HG03571 (cell line): ENCODE results near the gene FAM50B.

Source experiments
- ATAC-seq: cut with Tn5 transposase; IDR thresholded peaks from one replicate; pipeline ENCODE4 v1.9.1; 2021; ENCODE audit not compliant: unreplicated experiment

Gene FAM50B, protein sequence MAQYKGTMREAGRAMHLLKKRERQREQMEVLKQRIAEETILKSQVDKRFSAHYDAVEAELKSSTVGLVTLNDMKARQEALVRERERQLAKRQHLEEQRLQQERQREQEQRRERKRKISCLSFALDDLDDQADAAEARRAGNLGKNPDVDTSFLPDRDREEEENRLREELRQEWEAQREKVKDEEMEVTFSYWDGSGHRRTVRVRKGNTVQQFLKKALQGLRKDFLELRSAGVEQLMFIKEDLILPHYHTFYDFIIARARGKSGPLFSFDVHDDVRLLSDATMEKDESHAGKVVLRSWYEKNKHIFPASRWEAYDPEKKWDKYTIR

DNA sequence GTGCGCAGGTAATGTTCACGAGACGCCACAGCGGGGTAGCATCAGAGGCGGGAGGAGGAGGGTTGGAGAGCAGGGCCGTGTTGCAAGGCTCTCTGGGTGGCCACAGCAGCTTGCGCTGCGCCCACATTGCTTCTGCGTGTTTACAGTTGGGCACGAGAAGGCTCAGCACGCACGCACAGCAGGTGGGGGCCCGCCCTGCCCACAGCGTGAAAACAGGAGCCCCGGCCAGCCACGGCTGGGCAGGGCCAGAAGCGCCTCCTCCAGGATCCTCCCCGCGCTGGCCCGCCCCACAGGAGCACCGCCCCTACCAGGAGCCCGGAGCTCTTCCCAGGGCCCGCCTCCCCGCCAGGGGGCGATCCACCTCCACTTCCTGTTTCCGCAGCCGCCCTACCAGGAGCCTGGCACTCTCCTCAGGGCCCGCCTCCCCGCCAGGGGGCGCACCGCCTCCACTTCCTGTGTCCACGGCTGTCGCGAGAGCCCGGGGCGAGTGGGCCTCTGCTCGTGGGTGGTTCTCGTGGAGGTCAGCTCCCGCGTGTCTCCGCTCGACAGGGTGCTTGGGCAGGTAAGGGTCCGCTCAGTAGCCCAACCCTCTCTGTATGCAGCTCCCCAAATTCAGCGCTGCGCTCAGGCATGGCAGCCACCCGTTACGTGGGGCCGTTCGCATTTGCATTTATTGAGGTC lies at the start of gene FAM50B:
FAM50B (plus strand) TSS at position 449 of the 681 bp plus-strand sequence. CDS start 439 bp downstream, outside the sequence.
- ATAC-seq: peak; percentile 96

DNA sequence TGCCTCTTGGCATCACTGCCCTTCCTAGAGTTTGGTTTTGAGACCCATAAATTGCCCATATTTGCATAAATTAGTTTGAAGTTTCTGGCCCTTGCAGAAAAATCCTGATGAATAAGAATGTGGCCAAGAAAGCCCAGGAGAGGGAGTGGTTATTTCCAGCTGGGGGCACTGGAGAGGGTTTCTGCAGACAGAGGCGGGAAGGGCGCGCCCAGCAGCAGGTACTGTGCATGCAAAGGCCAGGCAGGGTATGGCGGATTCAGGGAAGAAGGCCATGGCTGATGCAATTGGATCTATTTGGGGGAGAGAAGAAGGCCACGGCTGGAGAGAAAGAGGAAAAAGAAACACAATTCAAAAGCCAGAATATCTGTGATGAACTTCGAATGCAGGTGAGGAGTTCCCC lies 49.5 kb upstream of the FAM50B start:
- ATAC-seq: no peak

DNA sequence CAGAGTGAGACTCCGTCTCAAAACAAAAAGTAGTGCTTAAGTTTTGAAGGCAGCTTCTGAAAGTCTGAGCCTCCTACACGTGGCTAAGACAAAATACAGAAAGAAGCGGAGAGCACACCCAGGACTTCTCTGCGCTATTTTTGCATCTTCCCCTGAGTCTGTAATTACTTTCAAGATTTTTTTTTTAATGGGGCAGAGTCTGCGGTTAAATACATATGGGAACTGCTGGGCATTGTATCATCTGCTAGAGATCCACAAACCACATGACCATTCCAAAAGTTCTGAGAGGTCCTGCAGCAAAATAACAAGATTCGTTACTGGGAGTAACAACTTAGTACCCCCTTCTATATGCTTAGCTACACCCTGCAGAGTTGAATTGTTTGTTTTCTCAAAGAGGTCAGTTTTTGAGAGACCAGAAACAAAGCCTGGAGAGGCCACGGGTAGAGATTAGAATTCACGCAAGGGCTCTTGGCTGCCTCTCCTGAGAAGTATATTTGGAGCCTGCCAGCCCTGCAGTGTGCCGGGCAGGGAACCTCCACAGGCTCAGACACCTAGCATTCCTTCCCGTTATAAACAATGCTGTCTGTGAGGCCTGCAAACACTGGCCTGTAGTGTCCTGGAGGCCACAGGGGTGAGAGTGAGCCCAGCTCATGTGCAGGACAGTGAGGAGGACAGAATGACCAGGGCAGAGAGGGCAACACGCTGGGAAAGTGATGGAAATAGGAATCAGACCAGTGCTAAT lies 48.2 kb upstream of the FAM50B start:
- ATAC-seq: no peak

DNA sequence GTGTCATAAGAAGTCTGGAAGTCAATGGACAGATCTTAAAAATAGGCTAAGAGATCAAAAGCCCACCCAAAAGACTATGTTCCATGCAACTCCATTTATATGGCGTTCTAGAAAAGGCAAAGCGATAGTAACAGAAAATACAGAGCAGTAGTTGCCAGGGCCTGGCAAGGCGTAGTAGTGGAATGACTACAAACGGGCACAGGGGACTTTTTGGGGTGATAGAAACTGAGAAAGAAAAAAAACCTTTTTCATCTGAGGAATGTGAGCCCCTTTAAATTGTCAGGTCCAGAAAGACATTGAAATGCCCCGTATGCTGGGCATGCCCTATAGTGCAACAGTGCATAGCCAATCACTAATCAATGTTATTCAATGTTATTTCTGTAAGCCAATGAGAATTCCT lies 47.2 kb upstream of the FAM50B start:
- no peak for ATAC-seq

DNA sequence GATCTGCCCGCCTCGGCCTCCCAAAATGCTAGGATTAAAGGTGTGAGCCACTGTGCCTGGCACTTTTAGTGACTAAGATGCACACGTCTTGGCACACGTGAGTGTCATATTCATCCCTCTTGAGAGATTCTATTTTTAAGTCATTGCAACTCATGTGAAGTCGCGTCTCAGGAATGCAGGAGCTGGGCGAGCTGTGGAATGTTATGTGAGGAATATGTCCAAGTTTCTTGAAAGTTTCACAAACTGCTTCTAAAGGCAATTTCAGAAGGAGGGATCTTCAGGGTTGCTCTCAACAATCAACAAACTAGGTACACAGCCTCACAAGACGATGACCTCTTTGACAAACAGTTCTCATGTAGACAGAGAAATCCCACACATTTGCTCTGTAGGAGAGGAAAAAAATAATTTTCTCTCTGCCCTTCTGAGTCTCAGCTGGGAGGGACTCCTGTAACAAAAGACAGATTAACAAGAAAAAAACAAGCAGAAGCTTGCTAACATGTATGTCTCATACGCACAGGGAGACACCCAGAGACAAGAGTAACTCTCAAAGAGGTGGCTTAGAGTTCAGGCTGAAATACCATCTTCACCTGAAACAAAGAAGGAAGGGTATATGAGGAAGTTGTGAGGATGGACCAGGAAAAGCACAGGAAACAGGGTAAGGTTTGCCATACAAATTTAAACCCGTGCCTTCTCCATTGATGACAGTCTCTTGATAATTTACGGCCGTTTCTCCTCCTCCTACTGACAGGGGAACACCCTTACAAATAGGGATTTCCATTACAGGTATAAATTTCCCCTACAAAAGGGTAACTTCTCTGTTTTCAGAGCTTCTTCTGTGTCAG lies 45.3 kb upstream of the FAM50B start:
- ATAC-seq: no peak

DNA sequence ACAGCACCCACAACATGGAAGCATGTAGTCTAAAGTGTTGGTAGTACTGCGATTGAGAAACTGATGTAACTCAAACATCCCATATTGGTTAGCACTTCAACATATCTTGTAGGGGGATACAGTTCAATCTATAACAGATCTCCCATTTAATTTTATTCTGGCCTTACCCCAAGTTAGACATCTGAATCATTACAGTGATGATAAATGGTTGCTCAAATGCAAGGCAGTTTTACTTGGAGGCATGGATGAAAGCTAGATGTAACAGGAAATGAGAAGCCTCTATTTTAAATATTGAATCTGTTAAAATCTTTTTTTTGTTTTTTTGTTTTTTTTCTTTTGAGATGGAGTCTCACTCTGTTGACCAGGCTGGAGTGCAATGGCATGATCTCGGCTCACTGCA lies 44.2 kb upstream of the FAM50B start:
- no peak for ATAC-seq

DNA sequence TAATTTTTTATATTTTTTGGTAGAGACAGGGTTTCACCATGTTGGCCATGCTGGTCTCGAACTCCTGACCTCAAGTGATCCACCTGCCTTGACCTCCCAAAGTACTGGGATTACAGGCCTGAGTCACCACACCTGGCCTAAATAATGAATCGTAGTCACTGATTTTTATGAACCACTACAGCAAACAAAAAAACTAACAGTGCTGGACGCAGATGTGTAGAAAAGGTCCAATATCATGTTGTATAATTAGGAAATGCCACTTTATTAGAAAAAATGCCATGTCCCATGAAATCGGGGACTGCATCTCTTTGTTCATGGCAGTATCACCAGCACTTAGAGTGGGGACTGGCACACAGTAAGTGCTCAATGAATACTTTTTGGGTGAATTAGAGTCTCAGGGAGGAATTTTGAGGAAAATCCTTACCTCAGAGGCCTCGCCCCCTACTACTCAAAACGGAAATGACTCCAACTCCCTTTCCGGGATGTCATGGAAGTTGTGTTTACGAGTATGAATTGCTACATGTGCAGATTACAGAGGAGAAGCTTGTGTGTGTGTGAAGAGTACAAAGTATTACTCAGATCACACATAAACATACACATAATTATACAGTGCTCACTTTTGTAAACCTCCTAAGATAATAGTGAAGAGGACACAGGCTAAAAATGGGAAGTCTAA lies 43.6 kb upstream of the FAM50B start:
- no peak for ATAC-seq

DNA sequence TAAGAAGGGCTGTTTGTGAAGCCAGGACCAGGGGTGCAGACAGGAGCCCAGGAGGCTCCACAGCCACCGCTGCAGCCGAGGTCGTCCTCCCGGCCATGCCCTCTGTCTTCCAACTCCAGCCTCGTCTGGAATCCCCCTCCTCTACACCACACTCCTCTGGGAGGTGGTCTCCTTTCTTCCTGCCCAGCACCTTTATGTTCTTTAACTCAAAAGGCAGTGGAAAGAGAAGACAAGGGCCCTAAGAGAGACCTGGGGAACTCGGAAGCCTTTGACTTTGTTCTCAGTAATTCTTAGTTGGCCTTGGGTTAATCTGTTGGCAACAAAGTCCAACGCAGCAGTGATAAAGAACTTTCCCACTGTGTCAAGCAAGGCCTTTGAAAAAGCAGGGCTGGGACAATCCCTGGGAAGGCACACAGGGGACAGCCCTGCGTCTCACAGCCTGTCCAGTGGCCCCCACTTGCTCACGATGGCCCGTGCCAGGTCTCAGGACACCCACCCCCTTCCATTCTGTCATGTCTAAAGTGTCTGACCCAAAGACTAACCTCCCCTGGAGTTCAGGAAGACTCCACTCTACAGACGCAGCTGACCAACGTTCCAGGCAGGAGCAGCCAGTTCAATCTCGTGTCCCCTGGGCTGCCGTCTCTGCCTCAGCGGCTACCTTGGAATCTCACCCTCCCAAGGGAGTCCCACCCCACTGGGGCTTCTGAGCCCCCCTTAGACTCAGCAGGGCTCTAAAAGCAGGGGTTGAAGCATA lies 42.8 kb upstream of the FAM50B start:
- ATAC-seq: no peak

DNA sequence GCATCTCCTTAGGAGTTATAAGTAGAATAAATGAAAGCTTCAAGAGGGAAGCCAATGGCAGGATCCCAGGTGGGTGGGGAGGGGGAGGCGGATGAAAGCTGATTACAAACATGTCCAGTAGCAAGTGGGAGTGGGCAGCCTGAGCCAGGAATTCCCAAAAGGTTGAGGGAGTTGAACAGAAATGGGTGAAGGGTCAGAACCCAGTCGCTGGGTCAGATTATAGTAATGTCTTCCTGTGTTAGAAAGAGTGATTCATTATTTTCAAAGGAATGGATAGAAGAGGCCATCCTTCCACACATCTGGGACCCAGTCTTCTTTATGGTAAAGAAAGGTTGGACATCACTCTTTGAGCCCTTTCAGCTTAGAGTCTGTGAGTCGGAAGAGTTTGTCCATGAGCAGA lies 41.0 kb upstream of the FAM50B start:
- ATAC-seq: no peak

DNA sequence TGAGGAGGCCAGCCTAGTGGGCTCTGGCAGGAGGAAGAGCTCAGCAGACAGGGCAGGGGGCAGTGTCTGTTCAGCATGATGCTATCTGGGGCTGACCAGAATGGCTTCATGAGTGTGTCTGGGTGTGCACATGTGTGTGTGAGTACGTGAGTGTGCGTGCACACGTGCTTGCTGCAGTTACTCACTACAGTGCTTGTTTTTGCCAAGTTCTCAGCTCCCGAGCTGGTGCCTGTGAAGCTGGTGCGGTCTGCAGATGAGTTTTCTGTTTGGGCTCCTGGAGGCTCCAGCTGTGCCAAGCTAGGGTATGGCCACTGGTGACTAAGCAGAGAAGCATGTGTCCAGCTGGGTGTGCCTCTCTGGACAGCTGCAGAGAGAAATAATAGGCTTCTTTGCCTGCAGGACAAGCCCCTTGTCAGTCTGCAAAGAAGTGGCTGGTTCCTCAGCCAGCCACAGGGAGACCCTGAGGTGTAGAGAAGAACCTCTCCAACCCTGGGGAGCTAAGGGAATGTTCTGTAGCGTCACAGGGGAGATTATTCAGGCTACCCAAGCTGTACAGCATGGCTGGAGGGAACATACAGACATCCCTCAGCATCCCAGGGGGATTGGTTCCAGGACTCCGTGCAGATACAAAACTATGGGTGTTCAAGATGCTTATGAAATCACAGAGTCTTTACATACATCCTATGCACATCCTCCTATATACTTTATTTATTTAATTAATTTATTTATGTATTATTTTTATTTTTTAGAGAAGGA lies 40.2 kb upstream of the FAM50B start:
- no peak for ATAC-seq

DNA sequence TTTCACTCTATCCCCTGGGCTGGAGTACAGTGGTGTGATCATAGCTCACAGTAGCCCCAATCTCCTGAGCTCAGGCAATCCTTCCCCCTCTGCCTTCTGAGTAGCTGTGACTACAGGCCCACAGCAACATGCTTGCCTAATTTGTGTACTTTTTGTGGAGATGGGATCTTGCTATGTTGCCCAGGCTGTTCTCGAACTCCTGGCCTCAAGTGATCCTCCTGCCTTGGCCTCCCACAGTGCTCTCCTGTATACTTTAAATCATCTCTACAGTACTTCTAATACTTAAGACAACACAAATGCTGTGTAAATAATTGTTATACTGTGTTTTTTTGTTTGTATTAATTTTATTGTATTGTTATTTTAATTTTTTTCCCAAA lies 39.7 kb upstream of the FAM50B start:
- ATAC-seq: no peak

DNA sequence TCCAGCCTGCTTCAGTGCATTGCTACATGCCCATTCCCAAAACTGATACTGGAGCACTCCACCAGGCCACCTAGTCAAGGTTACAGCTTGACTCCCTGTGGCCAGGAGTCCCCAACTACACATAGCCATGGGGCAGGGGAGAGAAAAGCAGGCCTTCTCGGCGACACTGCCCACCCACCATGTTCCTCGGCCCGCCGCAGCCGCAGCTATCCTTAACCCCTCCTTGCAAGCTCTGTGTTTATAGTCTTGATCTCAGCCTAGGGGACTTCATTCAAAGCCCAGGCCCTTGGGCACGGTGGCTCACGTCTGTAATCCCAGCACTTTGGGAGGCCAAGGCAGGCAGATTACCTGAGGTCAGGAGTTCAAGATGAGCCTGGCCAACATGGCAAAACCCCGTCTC lies 39.2 kb upstream of the FAM50B start:
- ATAC-seq: no peak

DNA sequence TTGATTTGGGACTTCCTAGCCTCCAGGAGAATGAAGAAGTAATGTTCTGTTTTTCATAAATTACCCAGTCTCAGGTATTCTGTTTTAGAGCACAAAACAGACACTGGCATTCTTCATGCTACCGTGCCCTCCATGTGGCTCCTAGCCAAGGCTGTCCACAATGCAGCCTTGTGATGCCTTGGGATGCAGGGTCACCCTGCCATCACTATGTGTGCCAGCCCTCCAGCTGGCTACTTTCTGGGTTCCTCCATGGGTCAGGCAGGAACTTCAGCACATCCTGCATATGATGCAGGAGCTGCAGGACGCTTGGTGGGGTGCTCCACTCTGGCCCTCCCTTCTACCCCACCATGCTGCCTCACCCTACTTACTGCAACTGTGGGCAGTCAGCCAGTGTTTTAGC lies 38.0 kb upstream of the FAM50B start:
- no peak for ATAC-seq

DNA sequence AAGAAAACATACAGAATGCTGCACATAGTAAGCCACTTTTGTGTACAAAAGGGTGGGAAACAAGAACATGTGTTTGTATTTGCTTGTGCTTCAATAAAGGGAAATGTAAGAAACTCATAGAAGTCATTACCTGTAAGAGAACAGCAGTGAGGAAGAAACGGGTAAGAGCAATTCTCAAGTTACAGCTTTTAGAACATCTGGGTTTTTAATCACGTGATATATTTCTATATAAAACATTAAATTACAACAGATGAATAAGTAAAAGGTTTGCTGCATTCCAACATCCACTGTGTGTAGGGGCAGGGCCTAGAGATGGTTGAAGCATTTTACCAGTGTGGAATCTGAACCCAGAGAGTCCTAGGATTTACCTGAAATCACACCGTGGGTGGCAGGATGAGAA lies 36.6 kb upstream of the FAM50B start:
- ATAC-seq: no peak

DNA sequence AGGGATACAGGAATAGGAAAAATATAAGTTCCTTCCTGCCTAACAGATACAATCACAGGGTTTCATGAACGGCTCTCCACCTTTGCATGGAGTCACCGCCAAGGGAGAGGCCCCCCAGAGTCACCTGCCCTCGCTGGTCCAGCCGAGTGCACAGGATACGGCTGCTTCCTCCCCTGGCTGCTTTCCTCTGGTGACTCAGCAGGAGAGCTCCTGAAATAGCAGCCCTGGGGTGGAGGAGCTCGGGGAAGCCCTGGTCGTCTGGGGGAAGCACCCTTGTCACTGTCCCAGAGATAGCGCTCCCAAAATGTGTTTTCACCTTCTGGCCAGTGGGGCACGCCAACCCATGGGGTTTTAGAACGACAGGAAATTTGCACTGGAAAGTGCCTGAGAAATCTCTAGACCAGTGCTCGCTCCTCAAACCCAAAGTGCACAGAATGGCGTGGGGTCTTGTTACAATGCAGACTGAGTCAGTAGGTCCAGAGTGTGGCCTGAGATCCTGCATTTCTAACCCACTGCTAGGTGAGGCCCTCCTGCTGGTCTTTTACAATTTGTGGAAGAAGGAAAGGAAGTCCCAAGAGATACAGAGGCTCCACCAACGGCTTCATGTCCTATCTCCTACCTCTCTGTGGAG lies 35.9 kb upstream of the FAM50B start:
- ATAC-seq: no peak

DNA sequence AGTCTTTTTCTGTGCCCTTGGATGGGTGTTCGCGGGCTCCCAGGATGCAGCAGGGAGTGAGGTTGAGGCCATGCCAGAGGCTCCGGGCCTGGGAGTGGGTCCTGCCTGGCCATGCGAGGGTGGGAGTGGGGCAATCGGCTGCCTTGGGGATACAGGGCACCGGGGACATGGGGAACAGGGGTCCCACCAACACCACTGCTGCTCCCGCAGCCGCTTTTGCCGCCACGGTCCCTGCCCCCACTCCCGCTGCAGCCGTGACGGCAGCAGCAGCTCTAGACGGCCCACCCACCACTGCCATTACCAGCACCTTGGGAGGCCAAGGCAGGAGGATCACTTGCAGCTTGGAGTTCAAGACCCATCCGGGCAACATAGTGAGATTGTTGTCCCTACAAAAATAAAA lies 35.3 kb upstream of the FAM50B start:
- ATAC-seq: no peak

DNA sequence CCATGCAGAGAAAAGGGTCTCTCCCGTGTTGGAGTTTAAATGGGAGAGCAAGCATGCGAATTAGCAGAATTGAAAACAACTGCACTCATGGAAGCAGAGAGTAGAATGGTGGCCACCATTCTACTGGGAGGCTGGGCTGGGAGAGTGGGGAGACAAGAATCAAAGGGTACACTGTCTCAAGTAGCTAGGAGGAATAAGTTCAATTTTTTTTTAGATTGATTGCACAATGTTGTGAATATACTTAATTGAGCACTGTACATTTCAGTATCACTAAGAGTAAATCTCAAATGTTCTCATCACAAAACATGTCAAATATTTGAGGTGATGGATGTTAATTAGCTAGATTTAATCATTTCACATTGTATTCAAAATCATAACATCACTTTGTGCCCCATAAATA lies 34.6 kb upstream of the FAM50B start:
- no peak for ATAC-seq

DNA sequence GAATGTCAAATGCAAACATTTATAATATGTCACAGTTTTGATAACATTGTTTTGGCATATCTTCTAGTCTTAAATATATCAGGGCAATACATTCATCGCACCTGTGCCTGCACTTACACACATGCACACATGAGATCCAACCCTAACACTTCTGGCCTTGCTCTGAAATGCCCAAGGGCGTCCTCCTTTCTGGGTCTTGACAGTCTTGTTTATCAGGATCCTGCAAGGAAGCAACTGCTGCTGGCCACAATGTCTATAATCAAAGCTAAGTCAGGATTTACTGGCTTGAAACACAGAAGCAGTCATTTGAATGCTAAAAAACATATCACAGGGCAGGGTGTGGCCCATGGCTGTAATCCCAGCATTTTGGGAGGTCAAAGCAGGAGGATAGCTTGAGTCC lies 32.9 kb upstream of the FAM50B start:
- ATAC-seq: no peak
